Right ventricle myocardium inferior (tissue), 1 donor: ENCODE results near the gene TIMP1. TPM values are rescaled to one million over a fixed set of nuclear protein-coding genes. Genes with fewer than 3 reads are reported as not detected.

Source experiments
- ATAC-seq: fragments of 200-7000 bp; cut with Tn5 transposase; one replicate; pipeline ENCODE4 v1.9.1; 2020; ENCODE audit warnings: mild to moderate bottlenecking, moderate library complexity
- DNase-seq: peaks from one replicate; pipeline ENCODE4 v3.0.0; 2021; ENCODE audit errors: missing footprints
- intact Hi-C: fragments of 100-400 bp; cut with DNase I; formaldehyde crosslinking; loops from one replicate; pipeline ENCODE4 v1.11.0; 2022
- total RNA-seq: library from RNA; stranded (reverse); fragmentation: NEBNext Ultra II Directional; extraction: Animal tissue kit (Norgen Biotek cat#: 25700); gene quantifications from one replicate; pipeline ENCODE4 v1.2.1, GENCODE V29; 2021
- donor health status: DM: no; HTN: yes; CAD: no; lungs with severe emphysema.

TIMP1 gene
- total RNA-seq, 1 donor from 2014 or later, result 112 TPM

- ATAC-seq, result no peak
- intact Hi-C loops, result no loop called here
- no peak for DNase-seq
Observed at GRCh38 chrX:47571215-47571614, 11.0 kb upstream of the TIMP1 start.

GRCh38 chrX:47571896-47572295, 10.3 kb upstream of the TIMP1 start:
- intact Hi-C loops, result no loop called here

GRCh38 chrX:47572773-47573340, 9.4 kb upstream of the TIMP1 start:
- DNase-seq (no peak), ATAC-seq (peak; percentile 5)
- intact Hi-C loops, result no loop called here

More at GRCh38 chrX:47571896-47572295, 10.3 kb upstream of the TIMP1 start:
- no peak for DNase-seq
- ATAC-seq, result no peak

- ATAC-seq (peak; percentile 62), DNase-seq (peak; percentile 68)
- intact Hi-C loops, result no loop called here
Observed at GRCh38 chrX:47573341-47574075, 8.7 kb upstream of the TIMP1 start.

- intact Hi-C loops, result no loop called here
- DNase-seq (peak; percentile 61), ATAC-seq (peak; percentile 32)
Observed at GRCh38 chrX:47574076-47574546, 8.1 kb upstream of the TIMP1 start.

GRCh38 chrX:47574547-47575301, 7.5 kb upstream of the TIMP1 start:
- peak; percentile 5 for ATAC-seq
- DNase-seq, result no peak
- intact Hi-C loops, result no loop called here

GRCh38 chrX:47576021-47576898, 6.0 kb upstream of the TIMP1 start:
- DNase-seq (no peak), ATAC-seq (no peak)
- intact Hi-C loops, result no loop called here

- DNase-seq, result no peak
- ATAC-seq, result no peak
- intact Hi-C loops, result no loop called here
Observed at GRCh38 chrX:47577424-47577823, 4.8 kb upstream of the TIMP1 start.

- intact Hi-C loops, result no loop called here
- no peak for DNase-seq
- ATAC-seq, result no peak
Observed at GRCh38 chrX:47577901-47578300, 4.3 kb upstream of the TIMP1 start.

GRCh38 chrX:47578692-47579091, 3.5 kb upstream of the TIMP1 start:
- no peak for ATAC-seq
- no peak for DNase-seq
- intact Hi-C loops, result no loop called here

GRCh38 chrX:47579537-47579936, 2.7 kb upstream of the TIMP1 start:
- ATAC-seq, result no peak
- DNase-seq, result peak; percentile 68
- intact Hi-C loops, result no loop called here

- intact Hi-C loops, result no loop called here
- DNase-seq (no peak), ATAC-seq (no peak)
Observed at GRCh38 chrX:47583240-47583861, 1.1 kb downstream of the TIMP1 start.

GRCh38 chrX:47584714-47585113, 2.5 kb downstream of the TIMP1 start:
- ATAC-seq (no peak), DNase-seq (no peak)
- intact Hi-C loops, result no loop called here

GRCh38 chrX:47585273-47585672, 3.0 kb downstream of the TIMP1 start:
- DNase-seq (no peak), ATAC-seq (no peak)
- intact Hi-C loops, result no loop called here

GRCh38 chrX:47586043-47586787, 4.0 kb downstream of the TIMP1 start:
- no peak for ATAC-seq
- intact Hi-C loops, result no loop called here
- no peak for DNase-seq

GRCh38 chrX:47587091-47587891, 5.1 kb downstream of the TIMP1 start:
- intact Hi-C loops, result no loop called here
- ATAC-seq (no peak), DNase-seq (no peak)
